Cardiac muscle cell (in vitro differentiated cells and primary cell): Measurements from ENCODE around the gene ETV4. TPM values are rescaled to one million over a fixed set of nuclear protein-coding genes. Genes with fewer than 3 reads are reported as not detected.
A peak's percentile ranks its signal among the peaks of the same experiment; 100 is the strongest.

Experiments used
- DNase-seq, 2 donors: peaks; one replicate each; pipeline versions ENCODE4 v3.0.0 to v3.0.0-alpha.2; 2010 to 2017; ENCODE audit warnings: low read depth in 1 of 2, low spot score in 1 of 2
- H3K27ac ChIP-seq: fragments of 200-600 bp; sonication (generic); 2 replicates; pipeline ENCODE4 v1.5.1; 2016
- H3K27me3 ChIP-seq: fragments of 200-600 bp; sonication (generic); 2 replicates; pipeline ENCODE4 v1.6.0; 2016; ENCODE audit warnings: control low read depth
- H3K36me3 ChIP-seq: fragments of 200-600 bp; sonication (generic); 2 replicates; pipeline ENCODE4 v1.5.1; 2016; ENCODE audit warnings: control low read depth
- H3K4me1 ChIP-seq: fragments of 200-600 bp; sonication (generic); 2 replicates; pipeline ENCODE4 v1.8.1; 2017; ENCODE audit warnings: low read depth, mild to moderate bottlenecking, mixed run types
- H3K4me3 ChIP-seq: fragments of 200-600 bp; sonication (generic); 2 replicates; pipeline ENCODE4 v1.5.1; 2016; ENCODE audit warnings: mild to moderate bottlenecking
- H3K9me3 ChIP-seq: fragments of 200-600 bp; sonication (generic); 2 replicates; pipeline ENCODE4 v1.5.1; 2017; ENCODE audit warnings: low read depth, mild to moderate bottlenecking, control low read depth
- CTCF ChIP-seq: IDR thresholded peaks from 2 replicates; pipeline ENCODE4 v1.5.1; 2012; ENCODE audit warnings: low read depth, mild to moderate bottlenecking, low read length
- polyA plus RNA-seq: library from polyadenylated mRNA; unstranded; fragments of >200 nt; fragmentation: Nextera tagmentation; extraction: Ambion mirVana; gene quantifications from 2 replicates; pipeline ENCODE4 v1.2.1, GENCODE V29; 2016
- total RNA-seq: library from RNA; depleted of rRNA; stranded (reverse); fragments of >200 nt; gene quantifications from 2 replicates; pipeline ENCODE4 v1.2.3, GENCODE V29; 2016

The ETV4 gene
- total and polyA plus RNA-seq, 2 experiments from 2014 or later: 1.3 to 2.4 TPM

- no peak for DNase-seq
- no peaks in the 10 kb centered on the region for H3K36me3 ChIP-seq
- no peaks in the 10 kb centered on the region for H3K27me3 ChIP-seq
- no peaks in the 10 kb centered on the region for H3K4me1 ChIP-seq
- no peak for TF ChIP-seq CTCF
- H3K4me3 ChIP-seq: no peak overlapping the region
- no peak overlapping the region for H3K27ac ChIP-seq
- no peaks in the 10 kb centered on the region for H3K9me3 ChIP-seq
These were observed 42.0 kb upstream of the ETV4 start for GRCh38 chr17:43588121-43588520.

DNA sequence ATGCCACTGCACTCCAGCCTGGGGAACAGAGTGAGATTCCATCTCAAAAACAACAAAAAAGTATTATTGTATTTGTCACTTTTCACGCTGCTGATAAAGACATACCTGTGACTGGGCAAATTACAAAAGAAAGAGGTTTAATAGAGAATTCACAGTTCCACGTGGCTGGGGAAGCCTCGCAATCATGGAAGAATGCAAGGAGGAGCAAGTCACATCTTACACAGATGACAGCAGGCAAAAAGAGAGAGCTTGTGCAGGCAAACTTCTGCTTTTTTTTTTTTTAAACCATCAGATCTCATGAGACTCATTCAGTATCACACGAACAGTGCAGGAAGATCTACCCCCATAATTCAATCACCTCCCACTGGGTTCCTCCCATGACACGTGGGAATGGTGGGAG, 41.5 kb upstream of the ETV4 start:
- Histone ChIP-seq H3K4me1 (no peaks in the 10 kb centered on the region), H3K27ac (no peak overlapping the region), H3K9me3 (no peaks in the 10 kb centered on the region), H3K4me3 (no peak overlapping the region), H3K27me3 (no peaks in the 10 kb centered on the region), H3K36me3 (no peaks in the 10 kb centered on the region)
- no peak for TF ChIP-seq CTCF
- DNase-seq: no peak

- Histone ChIP-seq H3K27me3 (no peaks in the 10 kb centered on the region), H3K27ac (no peak overlapping the region), H3K4me3 (no peak overlapping the region), H3K9me3 (no peaks in the 10 kb centered on the region), H3K4me1 (no peaks in the 10 kb centered on the region), H3K36me3 (no peaks in the 10 kb centered on the region)
- no peak for TF ChIP-seq CTCF
- DNase-seq: peak in 1 of 2 donors; percentile 67
These were observed 38.5 kb upstream of the ETV4 start for GRCh38 chr17:43584666-43585102.

- Histone ChIP-seq H3K4me3 (no peak overlapping the region), H3K4me1 (no peaks in the 10 kb centered on the region), H3K9me3 (no peaks in the 10 kb centered on the region), H3K36me3 (no peaks in the 10 kb centered on the region), H3K27me3 (no peaks in the 10 kb centered on the region), H3K27ac (no peak overlapping the region)
- no peak for DNase-seq
- TF ChIP-seq CTCF: no peak
These were observed 37.2 kb upstream of the ETV4 start for GRCh38 chr17:43583332-43583731.

- Histone ChIP-seq H3K27me3 (no peaks in the 10 kb centered on the region), H3K4me1 (no peaks in the 10 kb centered on the region), H3K36me3 (no peaks in the 10 kb centered on the region), H3K4me3 (no peak overlapping the region), H3K27ac (no peak overlapping the region), H3K9me3 (no peaks in the 10 kb centered on the region)
- no peak for TF ChIP-seq CTCF
- no peak for DNase-seq
These were observed 35.5 kb upstream of the ETV4 start for GRCh38 chr17:43581613-43582012.

DNA sequence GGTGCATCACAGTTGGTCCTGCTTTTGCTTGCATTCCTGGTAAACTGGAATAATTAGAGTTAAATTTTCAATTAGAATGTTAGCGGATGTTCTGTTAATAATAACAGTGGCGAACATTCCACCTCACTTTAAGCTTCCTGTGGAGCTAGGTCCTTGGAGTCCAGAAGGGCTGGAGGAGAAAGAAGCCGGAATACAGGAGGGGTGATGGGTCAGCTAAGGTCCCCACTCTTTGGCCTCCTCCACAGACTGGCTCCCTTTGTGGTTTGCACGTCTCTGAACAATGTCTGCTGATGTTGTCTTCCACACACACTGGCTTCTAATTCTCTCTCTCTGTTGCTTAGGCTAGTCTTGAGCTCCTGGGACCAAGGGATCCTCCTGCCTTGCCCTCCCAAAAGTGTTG, 35.0 kb upstream of the ETV4 start:
- H3K27ac ChIP-seq: no peak overlapping the region
- no peaks in the 10 kb centered on the region for H3K9me3 ChIP-seq
- H3K4me3 ChIP-seq: no peak overlapping the region
- no peak for DNase-seq
- H3K4me1 ChIP-seq: no peaks in the 10 kb centered on the region
- no peaks in the 10 kb centered on the region for H3K27me3 ChIP-seq
- H3K36me3 ChIP-seq: no peaks in the 10 kb centered on the region
- TF ChIP-seq CTCF: no peak
